GM19043 (cell line): ENCODE results near the gene DNMT3L.
"Not testable (repeated sequence)": the region's sequence is repeated elsewhere in the genome, so short reads cannot be mapped to it uniquely, and the experiment has no call there.

Experiments
- ATAC-seq: cut with Tn5 transposase; IDR thresholded peaks from one replicate; pipeline ENCODE4 v1.9.1; 2021; ENCODE audit warnings: low read depth; ENCODE audit not compliant: unreplicated experiment

DNMT3L gene

DNA sequence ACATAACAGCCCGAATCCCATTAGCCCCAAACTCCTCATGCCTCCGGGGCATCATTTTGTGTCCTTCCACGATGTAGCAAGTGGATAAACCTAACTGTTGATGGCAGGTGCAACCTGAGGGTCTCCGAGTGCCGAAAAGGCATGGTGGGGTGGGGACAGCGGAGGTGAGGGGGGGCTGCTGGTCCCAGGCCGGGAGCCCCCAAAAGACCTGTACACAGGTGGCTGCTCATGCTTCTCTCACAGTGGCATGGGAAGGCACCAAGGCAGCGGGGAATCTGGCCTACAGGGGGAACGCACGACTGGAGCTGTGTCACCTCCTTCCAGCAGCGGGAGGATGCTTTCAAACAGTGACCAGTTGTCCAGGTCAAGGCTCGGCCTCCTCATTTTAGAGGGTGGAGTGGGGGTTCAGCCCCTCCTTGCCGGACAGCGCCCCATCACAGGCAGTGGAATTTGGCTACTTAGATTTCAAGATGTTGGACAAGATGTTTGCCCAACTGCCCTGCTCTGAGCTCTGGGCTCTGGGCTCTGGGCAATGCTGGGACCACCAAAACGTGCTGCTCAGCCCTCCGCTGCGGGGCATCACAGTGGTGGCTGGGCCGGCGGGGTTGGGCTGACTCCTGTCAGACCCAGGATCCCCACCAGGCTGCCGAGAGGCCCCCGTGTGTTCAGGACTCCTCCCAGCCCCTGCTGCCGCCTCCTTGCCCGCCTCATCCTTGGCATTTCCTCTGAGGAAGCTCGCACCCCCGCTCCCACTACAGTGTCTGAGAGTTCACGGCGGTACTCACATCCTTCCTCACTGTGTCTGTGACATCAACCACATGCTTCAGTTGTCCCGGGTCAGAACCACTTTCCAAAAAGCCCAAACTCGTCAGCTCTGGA, 7.6 kb downstream of the DNMT3L start:
- ATAC-seq: no peak

DNA sequence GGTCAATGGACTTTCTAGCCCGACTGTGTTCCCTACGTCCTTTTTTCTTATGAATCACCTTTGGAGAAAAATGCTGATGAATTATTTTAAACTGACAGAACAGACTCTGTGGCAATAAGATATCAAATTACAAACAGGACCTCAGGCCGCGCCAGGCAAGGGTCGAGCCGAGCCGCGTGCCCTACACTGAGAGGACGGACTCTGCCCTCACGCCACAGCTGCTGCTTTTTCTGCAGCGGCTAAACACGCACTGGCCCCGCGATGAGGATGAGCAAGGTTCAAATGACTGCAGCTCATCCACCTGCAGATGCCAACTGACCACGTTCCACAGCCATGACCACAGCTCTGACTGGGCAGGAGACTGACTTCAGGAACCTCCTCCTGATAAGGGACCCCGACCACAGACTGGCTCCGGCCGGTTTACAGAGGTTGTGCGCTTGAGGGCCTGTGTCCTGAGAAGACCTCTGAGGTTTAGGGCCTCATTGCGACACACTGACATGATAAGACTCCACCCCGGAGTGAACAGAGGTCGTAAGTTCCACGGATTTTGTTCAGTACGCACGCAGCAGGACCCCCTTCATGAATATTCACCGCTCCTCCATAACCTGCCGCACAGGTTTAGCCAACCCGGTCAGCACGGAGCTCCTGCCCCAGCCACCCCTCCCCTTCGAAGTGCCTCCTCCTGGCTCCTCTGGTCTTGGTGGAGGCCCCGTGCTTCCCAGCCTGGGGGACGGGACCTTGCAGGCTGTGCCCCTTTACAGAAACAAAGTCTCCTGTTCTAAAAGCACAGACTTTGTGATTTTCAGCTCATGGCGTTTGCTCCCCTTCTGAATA, 12.3 kb downstream of the DNMT3L start:
- not testable (repeated sequence) for ATAC-seq

- ATAC-seq: not testable (repeated sequence)
These were observed 13.8 kb downstream of the DNMT3L start for GRCh38 chr21:44247904-44248303.

GRCh38 chr21:44243980-44244379, 17.7 kb downstream of the DNMT3L start:
- peak; percentile 54 for ATAC-seq

DNA sequence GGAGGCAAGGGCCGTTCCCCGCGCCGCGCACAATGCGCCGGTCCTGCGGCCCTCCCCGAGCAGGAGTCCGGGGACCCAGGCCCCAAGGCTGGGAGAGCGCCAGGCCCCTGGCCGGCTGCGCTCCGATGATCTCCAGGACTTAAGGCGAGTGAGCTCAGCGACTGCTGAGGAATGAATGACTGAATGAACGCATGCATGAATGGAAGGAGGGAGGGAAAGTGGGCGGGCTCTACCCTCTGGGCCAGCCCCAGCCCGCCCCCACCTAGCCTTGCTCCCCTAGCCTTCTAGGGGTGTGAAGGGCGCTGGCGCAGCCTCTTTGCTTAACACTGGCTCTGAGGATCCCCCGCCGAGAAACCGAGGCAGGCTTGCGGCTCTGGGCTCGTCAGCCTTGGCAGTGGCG, 20.4 kb downstream of the DNMT3L start:
- not testable (repeated sequence) for ATAC-seq

GRCh38 chr21:44240842-44241241, 20.9 kb downstream of the DNMT3L start, which contains the start of gene ICOSLG:
Gene ICOSLG (minus strand): TSS chr21:44240943. CDS start chr21:44240817, 126 bp downstream.
- not testable (repeated sequence) for ATAC-seq

- ATAC-seq: not testable (repeated sequence)
These were observed 21.3 kb downstream of the DNMT3L start for GRCh38 chr21:44240353-44240752.

GRCh38 chr21:44229561-44229960, 32.1 kb downstream of the DNMT3L start:
- ATAC-seq: not testable (repeated sequence)

GRCh38 chr21:44228109-44228508, 33.6 kb downstream of the DNMT3L start:
- ATAC-seq: not testable (repeated sequence)

DNA sequence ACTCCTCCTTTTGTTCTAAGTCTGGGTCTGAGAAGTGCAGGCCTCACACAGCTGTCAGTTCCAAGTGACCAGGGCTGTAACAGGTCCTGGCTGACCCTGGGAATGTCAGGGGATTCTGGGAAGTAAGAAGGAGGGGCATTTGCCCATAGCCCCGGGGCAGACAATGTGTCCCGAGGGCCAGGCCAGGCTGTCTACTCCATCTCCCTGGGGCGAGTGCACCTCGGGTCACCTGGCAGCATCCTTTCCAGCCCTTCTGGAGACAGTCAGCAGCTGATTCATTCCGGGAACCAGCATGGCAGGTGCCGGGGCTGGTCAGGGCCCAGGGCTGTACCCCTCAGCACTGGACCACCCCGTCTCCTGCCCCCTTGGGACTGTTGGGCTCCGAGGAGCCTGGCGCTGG, 34.1 kb downstream of the DNMT3L start:
- ATAC-seq: not testable (repeated sequence)

GRCh38 chr21:44225605-44226004, 36.1 kb downstream of the DNMT3L start:
- not testable (repeated sequence) for ATAC-seq

DNA sequence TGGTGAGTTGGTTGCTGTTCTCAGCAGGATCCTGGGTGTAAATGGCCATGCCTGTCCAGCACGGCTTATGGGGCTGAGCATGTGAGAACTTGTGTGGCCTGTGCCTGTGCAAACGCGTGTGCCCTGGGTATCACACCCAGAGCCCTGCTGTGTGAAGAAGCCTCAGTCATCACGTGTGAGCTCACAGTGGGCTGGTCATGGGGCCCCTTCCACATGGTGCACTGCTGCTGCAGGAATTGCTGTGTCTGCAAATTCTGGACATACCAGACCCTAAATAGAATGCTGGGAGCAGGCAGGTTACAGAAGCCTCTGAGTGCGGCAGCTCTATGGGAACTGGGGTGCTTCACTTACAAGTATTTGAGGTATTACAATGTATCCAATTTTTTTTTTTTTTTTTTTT, 38.4 kb downstream of the DNMT3L start:
- not testable (repeated sequence) for ATAC-seq

DNA sequence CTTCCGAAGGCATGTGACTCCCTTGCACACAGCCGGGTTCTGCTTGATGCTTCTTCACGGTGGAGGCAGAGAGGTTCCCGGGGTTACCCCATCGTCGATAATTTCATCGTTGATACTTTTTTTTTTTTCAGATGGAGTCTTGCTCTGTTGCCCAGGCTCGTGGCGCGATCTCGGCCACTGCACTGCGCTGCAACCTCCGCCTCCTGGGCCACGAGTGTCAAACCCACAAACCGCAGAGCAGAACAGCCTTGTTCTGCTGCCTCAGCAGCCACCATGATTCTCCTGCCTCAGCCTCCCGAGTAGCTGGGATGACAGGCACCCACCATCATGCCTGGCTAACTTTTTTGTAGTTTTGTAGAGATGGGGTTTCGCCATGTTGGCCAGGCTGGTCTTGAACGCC, 41.0 kb downstream of the DNMT3L start:
- ATAC-seq: not testable (repeated sequence)

DNA sequence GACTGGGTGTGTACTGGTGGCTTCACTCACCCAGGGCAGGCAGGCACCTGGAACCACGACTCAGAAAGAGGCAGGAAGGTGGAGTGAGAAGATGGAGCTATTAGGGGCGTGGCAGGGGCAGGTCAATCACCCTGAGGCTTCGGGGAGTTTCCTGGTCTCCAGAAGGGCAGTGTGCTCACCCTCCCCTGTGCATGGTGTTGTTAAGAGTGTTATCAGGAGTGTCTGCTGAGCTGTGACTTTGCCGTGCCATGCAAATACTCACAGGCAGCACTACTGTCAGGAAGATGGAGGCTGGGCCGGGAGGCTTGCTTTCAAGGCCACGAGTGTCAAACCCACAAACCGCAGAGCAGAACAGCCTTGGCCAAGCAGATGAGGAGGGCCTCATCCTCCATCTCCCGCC, 43.2 kb downstream of the DNMT3L start:
- ATAC-seq: not testable (repeated sequence)

DNA sequence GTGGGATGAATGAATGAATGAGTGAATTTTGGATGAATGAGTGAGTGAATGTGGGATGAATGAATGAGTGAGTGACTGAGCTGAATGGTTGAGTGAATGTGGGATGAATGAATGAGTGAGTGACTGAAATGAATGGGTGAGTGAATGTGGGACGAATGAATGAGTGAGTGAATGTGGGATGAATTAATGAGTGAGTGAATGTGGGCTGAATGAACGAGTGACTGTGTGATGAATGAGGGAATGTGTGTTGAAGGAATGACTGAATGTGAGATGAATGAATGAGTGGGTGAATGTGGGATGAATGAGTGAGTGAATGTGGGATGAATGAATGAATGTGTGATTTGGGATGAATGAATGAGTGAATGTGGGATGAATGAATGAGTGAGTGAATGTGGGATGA, 49.7 kb downstream of the DNMT3L start:
- ATAC-seq: not testable (repeated sequence)

GRCh38 chr21:44211574-44211973, 50.1 kb downstream of the DNMT3L start:
- ATAC-seq: not testable (repeated sequence)

DNA sequence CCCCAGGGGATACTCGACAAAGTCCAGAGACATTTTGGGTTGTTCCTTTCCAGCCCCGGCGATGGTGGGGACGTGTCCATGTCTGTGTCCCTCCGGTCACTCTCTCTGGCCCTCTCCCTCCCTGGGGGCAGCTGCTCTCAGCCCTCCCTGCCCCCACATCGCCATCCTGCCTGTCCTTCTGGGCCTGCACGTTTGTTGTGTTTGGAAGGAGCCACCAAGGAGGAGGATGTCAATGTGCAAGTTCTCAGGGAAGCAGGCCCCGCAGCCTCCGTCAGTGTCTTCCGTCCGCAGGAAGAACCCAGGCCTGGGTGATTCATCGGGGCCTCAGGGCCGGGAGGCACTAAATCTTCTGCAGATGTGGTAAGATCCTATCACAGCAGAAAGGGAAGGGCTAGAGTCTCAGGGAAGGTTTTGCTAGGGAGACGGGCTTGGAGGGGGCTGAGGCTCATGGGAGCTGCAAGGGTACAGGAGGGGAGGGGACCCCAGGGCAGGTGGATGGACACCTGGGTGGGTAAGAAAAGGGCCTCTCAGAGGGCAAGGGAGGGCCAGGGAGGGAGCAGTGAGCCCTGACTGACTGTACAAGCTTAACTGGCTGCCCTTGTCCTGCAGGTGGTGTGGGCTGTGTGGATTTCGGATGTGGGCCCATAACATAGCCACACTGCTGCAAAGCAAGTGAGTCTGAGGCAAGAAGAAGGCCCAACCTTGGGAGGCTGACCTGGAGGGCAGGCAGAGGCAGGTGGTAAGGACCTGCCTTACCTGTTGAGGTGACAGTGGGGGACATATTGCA, 53.6 kb downstream of the DNMT3L start:
- not testable (repeated sequence) for ATAC-seq

- not testable (repeated sequence) for ATAC-seq
These were observed 54.7 kb downstream of the DNMT3L start for GRCh38 chr21:44206698-44207676.

- ATAC-seq: not testable (repeated sequence)
These were observed 55.5 kb downstream of the DNMT3L start for GRCh38 chr21:44206187-44206586.
